DMS153 treated with DMSO at 0.1 percent for 48 hours (cell line): ENCODE results near the gene NRG2.

Experiments used
- DNase-seq: peaks from one replicate; lab custom pipeline; 2025; ENCODE audit not compliant: unreplicated experiment; lab: John Stamatoyannopoulos, UW

NRG2 gene

GRCh38 chr5:139971202-139971725 lies 71.8 kb downstream of the NRG2 start:
- DNase-seq, result no peak

GRCh38 chr5:139969318-139969717 lies 73.8 kb downstream of the NRG2 start:
- no peak for DNase-seq

- peak; percentile 35 for DNase-seq
Observed at GRCh38 chr5:139968547-139969261, 74.4 kb downstream of the NRG2 start.

GRCh38 chr5:139967353-139967752 lies 75.7 kb downstream of the NRG2 start:
- DNase-seq, result no peak

GRCh38 chr5:139966856-139967255 lies 76.2 kb downstream of the NRG2 start:
- no peak for DNase-seq

GRCh38 chr5:139964994-139965565 lies 78.0 kb downstream of the NRG2 start:
- no peak for DNase-seq

GRCh38 chr5:139964266-139964993 lies 78.7 kb downstream of the NRG2 start:
- DNase-seq, result no peak

- DNase-seq, result no peak
Observed at GRCh38 chr5:139962445-139962844, 80.7 kb downstream of the NRG2 start.

GRCh38 chr5:139961435-139962157 lies 81.5 kb downstream of the NRG2 start:
- DNase-seq, result no peak

- no peak for DNase-seq
Observed at GRCh38 chr5:139960723-139961383, 82.2 kb downstream of the NRG2 start.

- DNase-seq, result no peak
Observed at GRCh38 chr5:139958432-139959148, 84.5 kb downstream of the NRG2 start.

- no peak for DNase-seq
Observed at GRCh38 chr5:139956342-139956741, 86.8 kb downstream of the NRG2 start.

GRCh38 chr5:139955616-139956273 lies 87.4 kb downstream of the NRG2 start:
- no peak for DNase-seq

- DNase-seq, result no peak
Observed at GRCh38 chr5:139955053-139955605, 88.0 kb downstream of the NRG2 start.

- no peak for DNase-seq
Observed at GRCh38 chr5:139954462-139954861, 88.6 kb downstream of the NRG2 start.

GRCh38 chr5:139954022-139954421 lies 89.1 kb downstream of the NRG2 start:
- DNase-seq, result no peak

- DNase-seq, result no peak
Observed at GRCh38 chr5:139952574-139952973, 90.5 kb downstream of the NRG2 start.

- no peak for DNase-seq
Observed at GRCh38 chr5:139951983-139952382, 91.1 kb downstream of the NRG2 start.

- DNase-seq, result no peak
Observed at GRCh38 chr5:139951296-139951924, 91.7 kb downstream of the NRG2 start.
